ENCODE measurements around the gene C1orf185. TPM values are rescaled to one million over a fixed set of nuclear protein-coding genes. Genes with fewer than 3 reads are reported as not detected.
"Not testable (repeated sequence)": the region's sequence is repeated elsewhere in the genome, so short reads cannot be mapped to it uniquely, and the experiment has no call there.

Gene C1orf185
- total RNA-seq, 1 experiment from 2014 or later, result not detected

GRCh38 chr1:51137696-51138095, 35.7 kb downstream of the C1orf185 start:
- DNase-seq (ENCODE audit: low read depth), result not testable (repeated sequence)

DNA sequence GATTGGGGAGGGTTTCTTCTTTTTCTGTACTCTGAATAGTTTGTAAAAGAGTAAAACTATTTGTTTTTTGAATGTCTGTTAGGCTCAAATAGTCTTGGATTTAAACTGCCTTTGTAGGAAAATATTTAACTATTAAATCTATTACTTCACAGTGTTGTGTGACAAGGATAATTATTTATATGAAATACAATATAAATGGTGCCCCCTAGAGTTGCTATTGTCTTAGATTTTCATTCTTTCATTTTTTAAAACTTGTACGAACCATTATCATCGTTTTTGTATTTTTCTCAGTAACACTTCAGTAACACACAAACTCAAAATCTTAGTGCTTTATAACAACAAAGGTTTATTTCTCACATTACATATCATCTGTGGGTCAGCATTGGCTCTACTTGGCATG, 37.4 kb downstream of the C1orf185 start:
- no peak for DNase-seq (ENCODE audit: low read depth)

GRCh38 chr1:51147394-51147793, 45.4 kb downstream of the C1orf185 start:
- DNase-seq (ENCODE audit: low read depth), result no peak

DNA sequence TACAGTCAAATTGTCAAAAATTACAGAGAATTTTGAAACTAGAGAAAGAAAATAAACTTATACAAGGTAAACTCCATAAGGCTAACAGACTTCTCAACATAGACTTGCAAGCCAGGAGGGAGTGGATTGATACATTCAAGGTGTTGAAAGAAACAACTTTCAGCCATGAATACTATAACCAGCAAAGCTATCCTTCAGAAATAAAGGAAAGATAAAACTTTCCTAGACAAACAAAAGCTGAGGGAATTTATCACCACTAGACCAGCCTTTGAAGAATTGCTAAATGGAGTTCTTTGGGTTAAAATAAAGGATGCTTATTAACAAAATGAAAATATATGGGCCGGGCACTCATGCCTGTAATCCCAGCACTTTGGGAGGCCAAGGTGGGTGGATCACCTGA, 52.7 kb downstream of the C1orf185 start:
- DNase-seq (ENCODE audit: low read depth), result no peak

DNA sequence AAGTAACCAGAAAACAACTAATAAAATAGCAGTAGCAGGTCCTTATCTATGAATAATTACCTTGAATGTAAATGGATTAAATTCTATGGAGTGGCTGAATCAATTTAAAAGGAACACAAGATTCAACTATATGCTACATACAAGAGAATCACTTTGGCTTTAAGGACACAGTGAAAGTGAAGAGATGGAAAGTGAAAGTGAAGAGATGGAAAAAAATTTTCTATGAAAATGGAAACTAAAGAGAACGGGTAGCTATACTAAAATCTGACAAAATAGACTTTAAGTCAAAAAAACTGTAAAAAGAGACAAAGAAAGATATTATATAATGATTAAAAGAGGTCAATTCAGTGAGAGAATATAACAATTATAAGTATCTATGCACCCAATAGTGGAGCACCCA, 54.7 kb downstream of the C1orf185 start:
- DNase-seq (ENCODE audit: low read depth), result no peak

GRCh38 chr1:51157395-51157794, 55.4 kb downstream of the C1orf185 start:
- peak; percentile 8 for DNase-seq (ENCODE audit: low read depth)

DNA sequence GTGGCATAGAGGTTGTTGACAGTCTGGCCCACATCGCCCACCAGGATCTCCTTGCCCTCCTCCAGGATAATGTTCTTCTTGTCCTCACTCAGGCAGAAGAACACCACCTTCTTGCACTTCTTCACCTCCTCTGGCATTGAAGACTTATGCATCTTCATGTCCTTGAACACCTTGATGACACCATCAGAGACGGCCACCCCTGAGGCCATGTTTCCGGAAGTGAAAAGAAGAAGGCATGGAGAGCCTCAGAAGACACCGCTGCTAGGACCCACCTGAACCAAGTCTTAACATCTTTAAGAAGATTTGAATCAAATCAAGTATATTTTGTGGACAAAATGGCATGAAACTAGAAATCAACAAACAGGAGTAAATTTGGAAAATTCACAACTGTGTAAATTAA, 56.2 kb downstream of the C1orf185 start:
- no peak for DNase-seq (ENCODE audit: low read depth)

DNA sequence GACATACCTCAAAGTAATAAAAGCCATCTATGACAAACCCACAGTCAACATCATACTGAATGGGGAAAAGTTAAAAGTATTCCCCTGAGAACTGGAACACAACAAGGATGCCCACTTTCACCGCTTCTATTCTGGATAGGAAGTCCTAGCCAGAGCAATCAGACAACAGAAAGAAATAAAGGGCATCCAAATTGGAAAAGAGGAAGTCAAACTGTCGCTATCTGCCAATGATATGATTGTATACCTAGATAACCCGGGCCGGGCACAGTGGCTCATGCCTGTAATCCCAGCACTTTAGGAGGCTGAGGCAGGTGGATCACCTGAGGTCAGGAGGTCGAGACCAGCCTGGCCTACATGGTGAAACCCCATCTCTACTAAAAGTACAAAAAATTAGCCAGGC, 60.5 kb downstream of the C1orf185 start:
- not testable (repeated sequence) for DNase-seq (ENCODE audit: low read depth)

GRCh38 chr1:51165540-51165939, 63.5 kb downstream of the C1orf185 start:
- no peak for DNase-seq (ENCODE audit: low read depth)

GRCh38 chr1:51168266-51168845, 66.3 kb downstream of the C1orf185 start:
- no peak for DNase-seq (ENCODE audit: low read depth)

DNA sequence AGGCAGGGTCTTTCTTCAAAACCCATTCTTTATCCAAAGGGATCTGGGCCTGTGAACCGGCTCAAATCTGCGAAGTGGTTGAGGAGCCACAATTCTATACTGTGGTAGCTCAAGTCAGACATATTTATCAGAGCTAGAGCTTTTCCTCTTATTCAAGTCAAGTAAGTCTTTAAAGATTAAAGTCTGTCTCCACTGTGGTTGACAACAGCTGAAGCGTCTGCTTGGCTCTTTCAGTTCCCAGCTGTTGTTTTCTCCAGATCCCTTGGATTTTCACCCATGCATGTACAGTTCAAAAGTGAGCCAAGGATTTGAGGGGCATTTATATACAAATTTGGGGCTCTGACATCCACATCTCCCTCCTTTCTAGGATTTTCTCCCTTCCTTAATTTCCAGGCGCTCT, 66.9 kb downstream of the C1orf185 start:
- no peak for DNase-seq (ENCODE audit: low read depth)

DNA sequence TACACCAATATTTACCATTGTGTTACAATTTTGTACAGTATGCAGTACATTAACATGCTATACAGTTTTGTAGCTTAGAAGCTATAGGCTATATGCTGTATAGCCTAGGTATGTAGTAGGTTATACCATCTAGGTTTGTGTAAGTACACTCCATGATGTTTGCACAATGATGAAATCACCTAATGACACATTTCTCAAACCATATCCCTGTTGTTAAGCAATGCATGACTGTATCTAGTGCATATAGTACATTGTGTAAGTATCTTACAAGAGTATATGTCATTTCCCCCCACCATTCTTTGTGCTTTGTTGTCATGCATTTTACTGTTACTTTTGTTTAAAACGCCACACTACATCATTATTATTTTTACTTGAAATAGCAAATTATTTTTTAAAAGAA, 68.3 kb downstream of the C1orf185 start:
- peak; percentile 19 for DNase-seq (ENCODE audit: low read depth)

DNA sequence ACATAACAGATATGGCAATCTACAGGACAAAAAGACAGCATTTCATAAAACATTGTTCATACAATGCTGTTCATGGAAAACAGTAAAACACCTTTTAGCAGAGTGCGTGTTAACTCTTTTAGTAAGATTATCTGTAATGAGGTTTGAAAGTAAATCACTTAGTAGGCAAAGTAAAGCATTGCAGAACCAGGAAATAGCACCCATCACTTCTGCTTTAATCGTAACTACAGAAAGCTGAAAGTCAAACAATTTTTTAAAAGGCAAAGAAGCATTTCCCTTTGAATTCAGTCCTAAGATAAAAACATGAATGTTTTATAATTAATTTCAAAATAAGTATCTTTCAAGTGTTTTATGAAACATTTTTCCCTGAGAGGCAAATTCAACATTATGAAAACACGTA, 70.8 kb downstream of the C1orf185 start:
- no peak for DNase-seq (ENCODE audit: low read depth)

DNA sequence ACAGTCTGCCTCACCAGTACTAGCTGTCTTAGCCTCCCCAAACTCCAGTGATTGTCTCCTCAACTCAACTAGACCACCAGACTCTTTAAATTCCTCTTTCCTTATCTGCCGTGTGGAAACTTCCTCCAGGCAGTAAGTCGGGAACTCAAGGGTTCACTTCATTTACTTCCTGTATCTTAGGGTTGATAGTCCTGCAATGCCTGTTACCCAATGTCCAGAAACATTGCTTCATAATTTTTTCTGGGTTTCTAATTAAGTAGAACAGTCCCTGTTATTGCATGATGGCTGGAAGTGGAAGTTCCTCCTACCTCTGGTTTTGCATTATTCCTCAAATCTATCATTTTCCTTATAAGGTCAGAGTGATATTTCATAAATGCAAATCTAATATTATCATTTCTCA, 73.2 kb downstream of the C1orf185 start:
- no peak for DNase-seq (ENCODE audit: low read depth)

- not testable (repeated sequence) for DNase-seq (ENCODE audit: low read depth)
These were observed 76.0 kb downstream of the C1orf185 start for GRCh38 chr1:51177988-51178387.

GRCh38 chr1:51188230-51188629, 86.2 kb downstream of the C1orf185 start:
- no peak for DNase-seq (ENCODE audit: low read depth)

- DNase-seq (ENCODE audit: low read depth), result peak; percentile 64
These were observed 87.5 kb downstream of the C1orf185 start for GRCh38 chr1:51189421-51190073.

- DNase-seq (ENCODE audit: low read depth), result no peak
These were observed 88.9 kb downstream of the C1orf185 start for GRCh38 chr1:51190961-51191360.

DNA sequence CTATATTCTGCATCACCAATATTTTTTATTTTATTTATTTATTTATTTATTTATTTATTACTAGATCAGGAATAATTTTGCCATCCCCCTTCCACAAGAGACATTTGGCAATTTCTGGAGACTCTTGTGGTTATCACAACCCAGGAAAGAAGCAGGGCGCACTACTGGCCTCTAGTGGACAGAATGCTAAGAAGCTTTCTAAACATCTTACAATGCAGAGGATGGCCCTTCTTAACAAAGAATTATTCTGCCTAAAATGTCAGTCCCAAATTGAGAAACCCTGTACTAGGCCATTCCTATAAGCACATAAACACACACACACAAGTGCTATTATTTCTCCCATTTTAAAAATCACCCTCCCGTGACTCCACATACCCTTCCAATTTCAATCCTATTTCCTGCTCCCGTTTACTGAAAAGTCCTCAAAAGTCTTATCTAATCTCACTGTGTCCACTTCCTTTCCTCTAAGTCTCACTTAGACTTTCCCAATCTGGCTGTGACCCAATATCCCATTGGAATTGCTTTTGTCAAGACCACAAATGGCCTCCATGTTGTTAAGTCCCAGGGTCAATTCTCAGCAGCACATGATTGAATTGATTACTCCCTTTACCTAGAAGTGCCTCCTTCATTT, 90.3 kb downstream of the C1orf185 start:
- DNase-seq (ENCODE audit: low read depth), result peak; percentile 68

- DNase-seq (ENCODE audit: low read depth), result no peak
These were observed 91.5 kb downstream of the C1orf185 start for GRCh38 chr1:51193564-51193963.
